Retinal pigment epithelial cell (primary cell): ENCODE measurements around the gene BPNT1.
"Not testable (repeated sequence)": the region's sequence is repeated elsewhere in the genome, so short reads cannot be mapped to it uniquely, and the experiment has no call there.

Source experiments
- DNase-seq: peaks from one replicate; pipeline ENCODE4 v3.0.0-alpha.2; 2010; ENCODE audit warnings: low read depth
- H3K4me3 ChIP-seq: 2 replicates; pipeline ENCODE4 v1.5.1; 2011; ENCODE audit warnings: mild to moderate bottlenecking, low read length, control low read depth, moderate library complexity
- TF ChIP-seq, protein P1 (sequence below): conservative IDR thresholded peaks from 2 replicates; pipeline ENCODE4 v1.5.1; 2011; ENCODE audit warnings: low read depth, low read length, control low read depth, inconsistent platforms

BPNT1 gene

DNA sequence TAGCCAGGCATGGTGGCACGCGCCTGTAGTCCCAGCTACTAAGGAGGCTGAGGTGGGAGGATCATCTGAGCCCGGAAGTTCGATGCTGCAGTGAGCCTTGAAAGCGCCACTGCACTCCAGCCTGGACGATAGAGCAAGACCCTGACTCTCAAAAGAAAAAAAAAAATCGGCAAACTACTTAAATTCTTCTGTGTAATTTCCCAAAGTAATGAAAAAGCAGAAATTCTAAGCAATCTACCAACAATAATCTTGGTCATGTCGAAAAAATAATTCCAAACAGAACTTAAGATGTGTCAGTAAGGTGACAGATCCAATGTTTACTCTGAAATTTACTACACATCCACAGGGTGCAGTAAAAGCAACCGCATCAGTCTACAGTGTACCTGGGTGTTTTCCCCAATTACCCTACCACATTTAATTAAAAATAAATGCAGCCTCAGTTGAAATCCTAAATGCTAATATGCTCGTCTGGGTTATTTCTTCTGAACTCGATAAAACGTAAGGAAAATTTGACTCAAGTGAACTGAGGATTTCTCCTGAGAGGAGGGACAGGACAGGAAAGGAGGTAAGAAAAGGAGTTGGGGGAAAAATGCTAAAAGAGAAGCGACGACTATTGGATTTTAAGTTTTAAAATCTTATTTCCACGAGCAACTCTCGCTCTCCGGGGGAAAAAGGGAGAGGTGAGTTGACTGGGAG, 44.1 kb downstream of the BPNT1 start:
- peak overlapping the region; percentile 99 for H3K4me3 ChIP-seq
- TF ChIP-seq, protein P1, sequence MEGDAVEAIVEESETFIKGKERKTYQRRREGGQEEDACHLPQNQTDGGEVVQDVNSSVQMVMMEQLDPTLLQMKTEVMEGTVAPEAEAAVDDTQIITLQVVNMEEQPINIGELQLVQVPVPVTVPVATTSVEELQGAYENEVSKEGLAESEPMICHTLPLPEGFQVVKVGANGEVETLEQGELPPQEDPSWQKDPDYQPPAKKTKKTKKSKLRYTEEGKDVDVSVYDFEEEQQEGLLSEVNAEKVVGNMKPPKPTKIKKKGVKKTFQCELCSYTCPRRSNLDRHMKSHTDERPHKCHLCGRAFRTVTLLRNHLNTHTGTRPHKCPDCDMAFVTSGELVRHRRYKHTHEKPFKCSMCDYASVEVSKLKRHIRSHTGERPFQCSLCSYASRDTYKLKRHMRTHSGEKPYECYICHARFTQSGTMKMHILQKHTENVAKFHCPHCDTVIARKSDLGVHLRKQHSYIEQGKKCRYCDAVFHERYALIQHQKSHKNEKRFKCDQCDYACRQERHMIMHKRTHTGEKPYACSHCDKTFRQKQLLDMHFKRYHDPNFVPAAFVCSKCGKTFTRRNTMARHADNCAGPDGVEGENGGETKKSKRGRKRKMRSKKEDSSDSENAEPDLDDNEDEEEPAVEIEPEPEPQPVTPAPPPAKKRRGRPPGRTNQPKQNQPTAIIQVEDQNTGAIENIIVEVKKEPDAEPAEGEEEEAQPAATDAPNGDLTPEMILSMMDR = no peak
- DNase-seq = no peak

DNA sequence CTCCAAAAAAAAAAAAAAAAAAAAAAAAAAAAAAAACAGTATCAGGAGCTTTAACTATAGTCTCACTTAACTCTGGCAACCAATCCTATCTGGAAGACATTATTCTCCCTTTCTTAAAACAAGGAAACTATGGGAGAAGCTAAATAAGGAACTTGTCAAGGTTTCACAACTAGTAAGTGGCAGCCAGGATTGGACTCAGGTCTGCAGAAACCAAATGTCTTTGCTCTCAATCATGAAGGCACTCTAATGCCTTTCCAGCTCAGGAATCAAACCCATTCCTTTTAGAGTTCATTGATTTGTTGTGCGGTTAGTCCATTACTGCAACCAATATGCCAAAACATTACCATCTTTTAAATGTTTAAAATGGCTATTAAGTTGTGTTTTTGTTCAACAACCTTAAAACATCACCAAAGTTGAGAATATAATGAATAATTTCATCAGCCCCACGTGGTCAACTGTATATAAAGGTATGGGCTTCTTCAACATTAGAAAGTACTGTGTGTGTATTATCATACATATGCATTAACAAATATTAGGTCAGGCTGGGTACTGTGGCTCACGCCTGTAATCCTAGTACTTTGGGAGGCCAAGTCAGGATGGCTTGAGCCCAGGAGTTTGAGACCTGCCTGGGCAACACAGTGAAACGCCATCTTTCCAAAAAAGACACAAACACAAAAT, 44.8 kb downstream of the BPNT1 start:
- H3K4me3 ChIP-seq = peak overlapping the region; percentile 99
- TF ChIP-seq, protein P1 = no peak
- DNase-seq = no peak

DNA sequence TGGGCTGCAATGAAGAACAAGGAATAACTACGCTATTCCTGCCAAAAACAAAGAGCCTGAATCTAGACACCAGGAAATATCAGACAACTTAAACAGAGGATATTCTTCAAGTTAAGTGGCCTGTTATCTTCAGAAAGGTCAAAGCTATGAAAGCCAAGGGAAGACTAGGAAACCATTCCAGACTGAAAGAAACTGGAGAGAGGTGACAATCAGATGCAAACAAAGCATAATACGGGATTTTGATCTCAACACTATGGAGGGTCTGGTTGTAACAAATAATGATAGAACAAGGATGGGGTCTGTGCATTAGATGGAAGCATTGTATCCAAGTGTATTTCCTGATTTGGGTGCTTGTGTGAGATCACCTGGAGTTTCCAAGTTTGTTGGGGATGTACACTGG, 45.9 kb downstream of the BPNT1 start:
- no peak for DNase-seq
- H3K4me3 ChIP-seq = no peak overlapping the region

DNA sequence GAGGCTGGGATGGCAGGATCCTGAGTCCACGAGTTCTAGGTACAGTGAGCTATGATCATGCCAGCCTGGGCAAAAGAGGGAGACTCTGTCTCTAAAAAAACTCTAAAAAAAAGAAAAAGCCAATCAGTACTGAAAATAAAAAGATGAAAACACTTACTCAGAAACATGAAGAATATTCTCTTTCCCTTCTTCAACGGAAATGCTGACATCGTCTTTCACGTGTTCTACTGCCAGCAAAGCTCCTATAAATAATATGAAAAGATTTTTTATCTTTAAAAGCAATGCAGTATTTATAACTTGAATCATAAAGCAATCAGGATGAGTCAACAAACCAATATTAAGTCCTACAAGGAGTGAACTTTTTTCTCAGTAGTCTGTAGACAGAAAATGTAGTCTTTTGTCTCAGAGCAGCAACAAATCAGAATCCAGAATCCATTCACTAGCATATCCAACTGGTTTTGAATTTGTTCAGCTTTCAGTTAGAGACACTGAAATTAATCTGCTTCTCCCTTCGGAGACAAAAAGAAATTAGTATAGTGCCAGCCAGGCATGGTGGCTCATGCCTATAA, 49.5 kb downstream of the BPNT1 start:
- no peak for DNase-seq
- TF ChIP-seq, protein P1 = no peak
- H3K4me3 ChIP-seq = no peak overlapping the region

More for the DNA sequence above, 45.9 kb downstream of the BPNT1 start:
- TF ChIP-seq, protein P1 = no peak

DNA sequence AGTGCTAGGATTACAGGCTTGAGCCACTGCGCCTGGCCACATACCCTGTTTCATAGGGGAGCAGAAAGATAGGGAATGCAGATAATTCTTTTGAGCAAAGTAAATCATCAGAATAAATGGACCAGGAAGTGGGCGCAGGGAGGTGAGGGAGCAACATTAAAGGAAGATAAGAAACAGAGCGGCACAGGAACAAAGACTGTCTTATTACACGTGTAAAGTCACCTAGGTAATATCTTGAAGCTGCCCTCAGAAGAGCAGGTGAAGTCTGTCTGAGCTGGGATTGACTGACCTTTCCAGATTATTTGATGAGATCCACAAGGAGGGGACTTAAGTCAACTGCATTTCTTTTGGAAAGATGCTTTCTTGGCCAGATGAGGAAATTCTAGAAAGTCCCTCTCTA, 50.9 kb downstream of the BPNT1 start:
- TF ChIP-seq, protein P1 = no peak
- DNase-seq = no peak
- H3K4me3 ChIP-seq = no peak overlapping the region

DNA sequence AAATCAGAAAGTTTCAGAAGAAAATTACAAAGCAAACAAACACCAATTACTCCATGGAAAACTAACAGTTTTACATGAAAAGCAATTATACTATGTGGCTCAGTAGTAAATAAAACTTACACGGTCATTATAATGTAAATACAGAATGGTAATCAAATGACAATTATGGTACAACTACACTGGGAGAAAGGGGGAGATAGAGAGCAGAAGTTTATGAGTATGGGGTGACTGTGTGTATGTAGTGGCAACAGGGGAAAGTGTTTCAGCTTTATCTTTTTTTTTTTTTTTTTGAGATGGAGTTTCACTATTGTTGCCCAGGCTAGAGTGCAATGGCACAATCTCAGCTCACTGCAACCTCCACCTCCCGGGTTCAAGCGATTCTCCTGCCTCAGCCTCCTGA, 51.8 kb downstream of the BPNT1 start:
- not testable (repeated sequence) for DNase-seq, H3K4me3 ChIP-seq

DNA sequence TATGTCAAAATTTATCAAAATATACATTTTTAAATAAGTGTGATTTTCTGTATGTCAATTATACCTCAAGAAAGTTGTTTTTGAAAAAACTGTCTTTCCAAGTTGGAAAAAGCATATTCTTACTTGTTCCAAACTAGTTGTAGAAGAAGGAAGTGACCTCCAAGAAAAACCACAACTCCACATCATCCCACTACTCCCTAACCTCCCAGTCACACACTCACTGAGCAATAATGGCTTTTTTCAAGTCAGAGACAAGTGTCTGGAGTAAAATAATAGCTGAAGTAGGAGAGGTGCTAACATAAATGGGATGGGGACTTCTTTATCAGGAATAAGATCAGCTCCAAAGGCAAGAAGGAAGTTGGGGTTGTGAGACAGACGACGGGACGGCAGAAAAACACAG, 56.7 kb downstream of the BPNT1 start:
- DNase-seq = no peak
- TF ChIP-seq, protein P1 = no peak
- no peak overlapping the region for H3K4me3 ChIP-seq
